ENCODE data around the gene NLGN1. TPM values are rescaled to one million over a fixed set of nuclear protein-coding genes. Genes with fewer than 3 reads are reported as not detected.

Gene NLGN1
- total RNA-seq, 1 experiment from 2014 or later: 8.6 TPM

DNA sequence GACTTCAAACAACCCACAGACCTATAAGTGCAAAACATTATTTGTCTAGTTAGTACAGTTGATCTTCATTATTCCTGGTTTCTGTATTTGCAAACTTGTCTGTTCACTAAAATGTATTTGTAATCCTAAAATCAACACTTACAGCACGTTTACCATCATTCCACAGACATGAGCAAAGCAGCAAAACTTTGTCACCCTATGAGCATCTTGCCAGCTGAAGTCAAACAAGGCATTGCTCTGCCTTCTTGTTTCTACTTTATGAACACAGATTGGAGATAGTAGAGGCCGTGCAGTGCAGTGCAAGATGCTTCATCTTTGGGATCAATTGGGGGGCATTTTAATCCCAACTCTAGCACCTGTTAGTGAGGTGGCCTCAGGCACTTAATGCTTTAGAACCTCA, 202.1 kb downstream of the NLGN1 start:
- no peak for DNase-seq (ENCODE audit: low read depth)
- in situ Hi-C loops (cut with HindIII; ENCODE audit: low pct_unique_long_range_greater_than_20kb, low sequenced_read_pairs): no loop called here

DNA sequence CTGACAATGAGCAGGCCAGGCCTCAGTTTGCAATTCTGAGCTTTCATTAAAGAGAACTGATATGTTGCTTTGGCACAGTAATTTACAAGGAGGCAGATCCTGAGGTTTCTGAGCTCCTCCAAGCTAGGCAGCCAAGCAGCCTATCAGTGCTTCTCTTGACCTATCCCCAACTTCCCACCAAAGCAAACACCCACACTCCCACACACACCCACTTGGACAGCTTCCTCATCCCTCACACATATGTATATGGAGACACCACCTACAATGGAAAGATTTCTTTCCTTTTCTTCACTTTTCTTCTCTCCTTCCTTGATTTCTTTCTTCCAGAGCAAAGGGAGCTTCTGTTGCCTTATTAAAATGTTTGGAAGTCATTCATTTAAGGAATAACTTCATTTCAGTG, 217.0 kb downstream of the NLGN1 start:
- in situ Hi-C loops (cut with HindIII; ENCODE audit: low pct_unique_long_range_greater_than_20kb, low sequenced_read_pairs): no loop called here
- DNase-seq (ENCODE audit: low read depth): no peak

DNA sequence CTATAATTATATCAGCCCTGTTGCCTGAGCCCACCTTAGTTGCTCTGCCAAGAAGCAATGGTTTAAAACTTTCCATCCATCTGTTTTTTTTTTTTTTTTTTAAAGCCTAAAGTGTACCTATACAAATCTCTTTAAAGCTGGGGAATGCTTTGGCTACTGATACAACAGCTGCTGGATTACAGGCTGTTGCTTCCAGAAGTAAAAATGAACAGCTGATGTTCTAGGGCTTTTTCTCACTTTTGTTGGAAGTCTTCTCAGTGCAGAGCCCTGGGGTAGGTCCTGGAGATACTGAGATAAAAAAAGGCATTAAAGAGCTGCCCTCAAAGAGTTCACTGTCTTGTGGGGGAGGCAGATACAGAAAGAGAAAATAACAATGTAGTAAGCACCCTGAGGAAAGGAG, 218.1 kb downstream of the NLGN1 start:
- in situ Hi-C loops (cut with HindIII; ENCODE audit: low pct_unique_long_range_greater_than_20kb, low sequenced_read_pairs): no loop called here
- DNase-seq (ENCODE audit: low read depth): no peak

DNA sequence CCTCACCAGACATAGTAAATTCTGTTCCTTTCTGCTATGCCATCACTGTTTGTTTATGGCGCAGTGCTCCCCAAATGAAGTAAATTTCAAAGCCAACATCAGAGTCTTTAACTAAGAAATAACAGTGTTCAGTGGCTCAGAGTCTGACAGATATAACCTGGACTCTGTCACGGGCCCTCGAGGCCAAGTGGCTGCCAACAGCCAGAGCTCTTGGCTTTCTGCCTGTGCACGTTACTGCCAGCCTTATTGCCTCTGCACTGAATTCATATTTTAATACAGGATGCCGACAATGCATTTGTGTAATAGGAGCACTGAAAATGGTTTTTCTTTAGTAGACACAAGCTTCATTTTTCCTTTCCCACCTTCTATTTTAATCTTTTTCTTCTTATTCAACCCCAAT, 219.9 kb downstream of the NLGN1 start:
- DNase-seq (ENCODE audit: low read depth): no peak
- in situ Hi-C loops (cut with HindIII; ENCODE audit: low pct_unique_long_range_greater_than_20kb, low sequenced_read_pairs): no loop called here

DNA sequence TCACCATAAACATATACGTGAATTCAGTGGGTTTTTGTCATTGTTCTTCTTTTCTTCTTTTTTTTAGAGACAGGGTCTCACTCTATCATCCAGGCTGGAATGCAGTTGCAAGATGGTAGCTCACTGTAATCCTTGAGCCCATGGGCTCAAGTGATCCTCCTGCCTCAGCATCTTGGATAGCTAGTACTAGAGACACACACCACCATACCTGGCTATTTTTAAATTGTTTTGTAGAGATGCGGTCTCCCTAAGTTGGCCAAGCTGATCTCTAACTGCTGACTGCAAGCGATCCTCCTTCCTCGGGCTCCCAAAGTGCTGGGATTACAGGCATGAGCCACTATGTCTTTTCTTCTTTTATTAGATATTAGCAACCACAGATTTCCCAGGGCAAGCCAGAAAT, 220.6 kb downstream of the NLGN1 start:
- no peak for DNase-seq (ENCODE audit: low read depth)
- in situ Hi-C loops (cut with HindIII; ENCODE audit: low pct_unique_long_range_greater_than_20kb, low sequenced_read_pairs): no loop called here

DNA sequence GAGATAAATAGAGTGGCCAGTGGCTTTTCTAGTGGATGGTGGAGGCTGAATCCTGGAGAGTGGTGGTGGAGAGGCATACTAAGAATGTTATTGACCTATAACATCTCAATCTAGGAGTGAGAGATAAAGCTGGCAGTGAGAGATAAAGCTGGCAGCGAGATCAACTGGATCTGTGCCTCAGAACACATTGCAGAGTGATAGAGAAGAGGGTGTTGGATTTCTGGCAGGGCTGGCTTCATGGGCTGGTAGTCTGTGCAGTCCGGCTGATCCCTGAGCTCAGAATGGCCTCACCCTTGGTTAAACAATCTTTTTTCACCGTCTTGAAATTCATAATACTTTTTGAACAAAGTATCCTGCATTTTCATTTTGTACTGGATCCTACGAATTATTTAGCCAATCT, 221.2 kb downstream of the NLGN1 start:
- DNase-seq (ENCODE audit: low read depth): no peak
- in situ Hi-C loops (cut with HindIII; ENCODE audit: low pct_unique_long_range_greater_than_20kb, low sequenced_read_pairs): no loop called here

DNA sequence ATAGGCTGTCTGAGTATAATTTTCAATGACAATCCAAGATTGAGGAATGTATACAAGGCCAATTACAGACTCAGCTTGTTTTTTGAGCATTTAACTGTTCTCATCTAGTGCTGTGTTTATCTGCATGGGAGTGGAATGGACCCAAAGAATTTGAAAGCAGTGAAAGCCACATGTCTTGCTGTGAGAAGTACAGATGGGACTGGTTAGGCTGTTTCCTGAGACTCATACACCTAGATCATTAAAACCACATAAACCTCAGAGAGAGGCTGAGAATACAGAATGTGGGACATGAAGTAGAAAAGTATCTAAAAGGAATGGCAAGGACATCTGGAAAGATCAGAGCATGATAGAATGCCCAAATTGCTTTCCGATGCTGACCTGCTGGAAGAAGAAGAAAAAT, 224.6 kb downstream of the NLGN1 start:
- in situ Hi-C loops (cut with HindIII; ENCODE audit: low pct_unique_long_range_greater_than_20kb, low sequenced_read_pairs): no loop called here
- DNase-seq (ENCODE audit: low read depth): no peak

DNA sequence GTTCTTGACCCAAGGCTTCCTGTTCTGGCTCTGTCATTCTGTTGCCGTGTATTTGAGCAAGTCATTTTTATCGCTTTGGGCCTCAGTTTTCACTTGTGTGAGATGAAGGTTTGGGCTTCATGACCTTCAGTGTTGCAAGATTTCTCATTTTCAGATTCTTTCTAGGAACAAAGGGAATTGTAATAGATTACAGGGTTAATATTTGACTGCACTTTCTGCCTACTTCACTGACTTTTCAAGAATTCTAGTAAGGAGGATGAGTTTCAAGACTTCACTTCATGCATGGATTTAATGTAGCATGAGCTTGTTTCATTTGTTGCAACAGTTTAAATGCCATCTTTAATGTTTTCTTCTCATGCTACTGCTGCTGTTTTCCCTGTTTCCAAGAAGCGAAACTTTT, 226.5 kb downstream of the NLGN1 start:
- in situ Hi-C loops (cut with HindIII; ENCODE audit: low pct_unique_long_range_greater_than_20kb, low sequenced_read_pairs): no loop called here
- DNase-seq (ENCODE audit: low read depth): no peak

DNA sequence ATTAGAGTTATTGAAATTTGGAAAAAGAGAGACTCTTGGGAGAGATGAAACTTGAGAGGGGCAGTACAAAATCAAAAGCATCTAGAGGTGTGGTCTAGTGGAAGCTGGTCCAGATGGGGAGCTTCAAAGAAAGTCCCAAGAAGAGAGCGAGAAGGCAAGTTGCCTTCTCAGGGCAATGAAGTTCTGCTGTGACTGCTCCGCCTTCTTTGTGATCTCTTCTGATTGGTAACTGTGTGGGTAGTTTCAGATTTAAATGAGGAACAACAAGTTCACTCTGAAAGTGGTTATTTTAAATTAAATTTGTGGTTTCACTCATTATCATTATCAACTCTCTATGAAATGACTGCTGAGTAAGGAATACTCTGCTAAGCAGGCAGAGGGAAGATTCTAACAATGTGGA, 233.3 kb downstream of the NLGN1 start:
- no peak for DNase-seq (ENCODE audit: low read depth)
- in situ Hi-C loops (cut with HindIII; ENCODE audit: low pct_unique_long_range_greater_than_20kb, low sequenced_read_pairs): no loop called here

DNA sequence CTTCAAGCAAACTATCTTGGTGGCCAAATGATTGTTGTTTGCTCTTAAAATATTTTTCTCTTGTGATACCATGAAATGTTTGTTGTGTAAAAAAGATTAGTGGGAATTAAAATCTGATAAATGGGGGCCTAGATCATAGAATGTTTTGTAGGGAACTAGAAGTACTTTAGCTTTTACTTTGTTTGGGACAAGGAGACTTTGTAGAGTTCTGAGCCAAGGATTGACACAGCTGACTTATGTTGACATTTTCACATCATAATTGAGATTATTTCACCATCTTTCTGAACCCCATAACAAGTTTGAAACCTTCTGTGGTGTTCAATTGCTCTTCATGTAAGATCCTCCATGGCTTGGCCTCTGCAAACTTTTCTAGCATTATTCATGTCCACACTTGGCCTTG, 235.4 kb downstream of the NLGN1 start:
- no peak for DNase-seq (ENCODE audit: low read depth)
- in situ Hi-C loops (cut with HindIII; ENCODE audit: low pct_unique_long_range_greater_than_20kb, low sequenced_read_pairs): no loop called here

DNA sequence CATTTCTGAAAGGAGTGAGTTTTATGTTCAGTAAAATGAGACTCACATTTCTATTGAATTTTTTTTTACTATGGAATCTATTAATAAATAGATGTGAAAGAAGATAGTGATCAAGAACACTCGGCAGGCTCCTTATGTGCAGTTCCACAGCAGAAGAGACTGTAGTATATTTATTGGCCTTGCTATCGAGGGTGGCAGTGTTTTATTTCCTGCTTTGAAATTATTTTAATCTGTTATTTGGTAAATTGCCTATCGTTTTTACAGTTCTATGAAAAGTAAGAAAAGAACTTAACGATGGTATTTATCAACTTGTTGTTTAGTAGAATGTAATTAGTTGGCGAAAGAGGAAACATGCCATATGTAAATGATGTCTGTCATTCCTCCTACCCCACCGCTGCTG, 238.3 kb downstream of the NLGN1 start:
- DNase-seq (ENCODE audit: low read depth): no peak
- in situ Hi-C loops (cut with HindIII; ENCODE audit: low pct_unique_long_range_greater_than_20kb, low sequenced_read_pairs): no loop called here

DNA sequence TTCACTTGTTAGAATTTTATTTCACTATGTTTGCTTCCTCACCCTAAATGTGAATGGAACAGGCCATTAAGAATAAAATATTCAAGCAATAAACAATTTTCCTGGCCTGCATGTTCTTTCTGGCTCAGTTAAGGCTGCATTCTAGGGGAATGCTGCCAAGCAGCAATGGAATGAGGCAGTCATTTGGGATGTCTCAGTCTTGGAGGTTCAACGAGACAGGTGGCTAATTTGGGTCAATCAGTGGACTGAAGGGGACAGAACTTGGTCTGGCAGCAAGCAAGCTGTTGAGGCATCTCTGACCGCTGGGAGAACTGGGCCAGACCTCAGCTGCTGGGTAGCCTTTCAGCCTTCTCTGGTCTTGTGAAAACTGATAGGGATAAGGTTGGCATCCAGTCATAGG, 241.6 kb downstream of the NLGN1 start:
- in situ Hi-C loops (cut with HindIII; ENCODE audit: low pct_unique_long_range_greater_than_20kb, low sequenced_read_pairs): no loop called here
- DNase-seq (ENCODE audit: low read depth): no peak

DNA sequence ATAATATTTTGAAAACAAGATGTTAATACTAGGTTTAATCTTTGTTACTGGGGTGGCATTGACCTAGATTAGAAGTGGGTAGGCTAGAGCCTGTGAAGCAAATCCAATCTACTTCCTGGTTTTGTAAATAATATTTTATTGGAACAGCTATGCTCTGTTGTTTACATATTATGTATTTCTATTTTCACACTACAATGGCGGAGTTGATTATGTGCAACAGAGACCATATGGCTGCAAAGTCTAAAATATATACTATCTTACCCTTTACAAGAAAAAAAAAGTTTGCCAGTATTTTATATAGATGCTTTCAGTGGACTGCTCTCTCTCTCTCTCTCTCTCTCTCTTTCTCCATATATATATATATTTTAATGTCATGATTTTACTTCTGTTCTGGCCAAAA, 244.2 kb downstream of the NLGN1 start:
- in situ Hi-C loops (cut with HindIII; ENCODE audit: low pct_unique_long_range_greater_than_20kb, low sequenced_read_pairs): no loop called here
- DNase-seq (ENCODE audit: low read depth): no peak

DNA sequence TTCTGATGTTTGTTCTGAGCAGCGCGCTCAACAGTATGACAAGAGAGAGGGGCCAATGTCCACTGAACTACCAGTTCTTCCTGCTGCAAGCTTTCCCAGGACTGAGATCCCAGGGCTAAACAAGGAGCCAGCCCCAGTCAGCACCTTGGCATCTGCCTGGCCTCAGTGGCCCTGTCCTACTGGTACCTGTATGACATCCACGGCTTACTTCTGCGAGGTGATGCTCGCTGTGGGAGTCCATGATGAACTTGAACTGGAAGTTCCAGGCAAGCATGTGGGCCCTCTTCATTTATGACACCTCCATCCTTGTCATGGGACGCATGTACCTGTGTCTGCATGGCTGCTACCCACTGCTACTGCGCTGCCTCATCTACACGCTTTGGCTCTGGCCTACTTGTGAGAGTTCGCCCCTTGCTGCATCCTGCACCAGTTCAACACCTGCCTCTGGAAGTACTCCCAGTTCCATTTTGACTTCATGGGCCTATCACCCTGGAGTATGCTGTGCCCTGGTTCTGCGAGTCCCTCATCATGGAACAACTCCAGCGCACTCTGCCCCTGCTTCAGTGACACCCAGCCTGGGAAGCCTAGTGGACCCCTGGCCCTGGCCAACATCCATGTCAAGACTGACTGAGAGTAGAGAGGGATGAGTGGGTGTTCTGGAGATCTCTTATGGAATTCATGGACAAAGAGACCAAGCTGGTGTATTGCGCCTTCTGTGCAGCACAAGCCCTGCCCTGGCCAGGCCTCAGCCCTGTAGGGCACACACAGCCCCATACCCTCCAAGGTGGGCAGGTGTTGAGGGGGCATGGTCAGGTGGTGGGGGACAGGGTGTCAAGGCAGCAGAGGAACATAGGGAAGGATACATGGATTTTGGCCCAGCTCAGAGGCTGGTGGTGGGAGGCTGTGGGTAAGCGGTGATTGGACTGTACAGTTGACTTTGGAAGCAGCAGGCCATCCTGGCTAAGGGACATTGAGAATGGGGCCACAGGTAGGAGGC, 246.8 kb downstream of the NLGN1 start:
- in situ Hi-C loops (cut with HindIII; ENCODE audit: low pct_unique_long_range_greater_than_20kb, low sequenced_read_pairs): no loop called here
- no peak for DNase-seq (ENCODE audit: low read depth)

DNA sequence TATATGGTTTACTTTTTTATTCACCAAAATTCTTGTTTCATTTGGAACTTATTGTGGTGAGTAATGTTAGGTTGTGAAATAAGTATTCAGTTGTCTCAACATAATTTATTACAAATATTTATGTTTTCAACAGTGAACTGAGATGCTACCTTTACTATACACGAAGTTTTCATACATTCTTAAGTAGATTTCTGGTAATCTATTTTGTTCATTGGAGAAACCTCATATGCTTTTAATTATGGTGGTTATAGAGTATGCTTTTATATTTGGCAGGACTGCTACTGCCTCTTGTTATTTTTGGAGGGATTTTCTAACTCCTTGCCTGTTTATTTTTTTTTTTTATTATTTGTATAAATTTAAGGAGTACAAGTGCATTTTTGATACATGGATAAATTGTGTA, 253.1 kb downstream of the NLGN1 start:
- no peak for DNase-seq (ENCODE audit: low read depth)
- in situ Hi-C loops (cut with HindIII; ENCODE audit: low pct_unique_long_range_greater_than_20kb, low sequenced_read_pairs): no loop called here

DNA sequence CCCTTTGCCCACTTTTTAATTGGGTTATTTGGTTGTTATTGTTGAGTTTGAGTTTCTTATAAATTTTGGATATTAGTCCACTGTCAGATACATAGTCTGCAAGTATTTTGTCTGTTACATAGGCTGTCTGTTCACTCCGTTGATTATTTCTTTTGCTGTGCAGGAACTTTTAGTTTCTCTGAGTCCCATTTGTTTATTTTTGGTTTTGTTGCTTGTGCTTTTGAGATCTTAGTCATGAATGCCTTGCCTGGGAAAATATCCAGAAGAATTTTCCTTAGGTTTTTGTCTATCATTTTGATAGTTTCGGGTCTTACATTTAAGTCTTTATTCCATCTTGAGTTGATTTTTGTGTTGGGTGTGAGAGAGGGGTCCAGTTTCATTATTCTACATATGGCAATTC, 254.5 kb downstream of the NLGN1 start:
- DNase-seq (ENCODE audit: low read depth): no peak
- in situ Hi-C loops (cut with HindIII; ENCODE audit: low pct_unique_long_range_greater_than_20kb, low sequenced_read_pairs): no loop called here

DNA sequence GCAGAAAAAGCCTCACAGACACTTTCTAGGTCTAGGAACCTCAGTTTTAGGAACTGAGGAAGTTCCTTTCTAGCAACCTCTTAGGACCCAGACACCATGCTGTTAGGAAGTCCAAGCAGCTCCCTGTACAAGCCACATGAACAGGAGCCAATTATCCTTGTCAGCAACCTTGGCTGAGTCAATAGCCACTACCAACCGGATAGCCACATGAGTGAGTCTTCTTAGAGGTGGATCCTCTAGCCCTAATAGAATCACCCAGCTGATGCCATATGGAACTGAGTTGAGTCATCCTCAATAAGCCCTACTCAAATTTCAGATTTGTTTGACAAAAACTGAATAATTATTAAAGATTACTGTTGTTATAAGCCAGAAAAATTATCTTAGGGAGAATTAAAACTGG, 256.2 kb downstream of the NLGN1 start:
- no peak for DNase-seq (ENCODE audit: low read depth)
- in situ Hi-C loops (cut with HindIII; ENCODE audit: low pct_unique_long_range_greater_than_20kb, low sequenced_read_pairs): no loop called here

DNA sequence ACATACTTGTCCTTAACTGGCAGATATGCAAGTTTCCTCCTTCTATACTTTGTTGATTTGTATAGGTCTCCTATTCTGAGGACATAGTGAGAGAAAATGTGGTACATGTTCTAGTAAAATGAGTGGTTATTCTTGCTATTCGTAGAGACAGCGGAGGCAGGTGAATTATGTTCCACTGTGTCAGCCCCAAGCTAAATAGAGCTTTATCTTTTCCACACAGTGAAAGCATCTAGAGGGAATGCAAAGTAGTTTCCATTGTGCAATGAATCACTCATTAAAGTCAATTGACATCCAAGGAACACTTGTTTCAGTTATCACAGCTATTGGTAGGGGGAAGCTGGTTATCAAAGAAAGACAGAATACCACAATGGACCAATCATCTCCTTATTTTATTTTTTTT, 262.4 kb downstream of the NLGN1 start:
- in situ Hi-C loops (cut with HindIII; ENCODE audit: low pct_unique_long_range_greater_than_20kb, low sequenced_read_pairs): no loop called here
- no peak for DNase-seq (ENCODE audit: low read depth)

DNA sequence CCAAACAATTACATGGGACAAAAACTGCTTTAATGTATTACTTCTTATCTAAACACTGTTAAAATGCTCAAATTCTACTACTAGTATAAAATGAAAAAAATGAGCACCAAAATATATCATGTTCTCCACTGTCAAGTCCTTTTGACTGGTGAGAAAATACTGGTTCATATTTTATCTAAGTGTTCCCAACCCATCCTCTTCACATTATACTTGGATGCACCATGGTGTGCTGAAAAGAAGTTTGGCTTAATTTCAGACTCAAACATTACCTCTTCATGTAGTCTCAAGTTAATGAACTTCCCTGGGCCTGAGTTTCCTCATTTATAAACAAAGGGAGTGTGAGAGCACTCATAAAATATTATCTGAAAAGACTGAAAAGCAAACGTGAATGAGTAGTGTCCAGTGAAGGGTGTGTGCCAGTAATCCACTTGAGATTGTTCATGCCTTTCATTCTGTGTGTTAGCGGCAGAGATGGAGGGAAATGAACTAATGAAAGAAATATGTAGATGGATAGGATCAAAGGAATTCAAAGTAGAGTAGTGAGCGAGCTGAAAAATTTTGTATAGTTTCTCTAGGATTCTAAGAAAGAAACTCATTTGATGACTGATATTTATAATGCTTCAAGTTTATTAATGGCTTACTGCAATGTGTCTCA, 263.2 kb downstream of the NLGN1 start:
- DNase-seq (ENCODE audit: low read depth): no peak
- in situ Hi-C loops (cut with HindIII; ENCODE audit: low pct_unique_long_range_greater_than_20kb, low sequenced_read_pairs): no loop called here

DNA sequence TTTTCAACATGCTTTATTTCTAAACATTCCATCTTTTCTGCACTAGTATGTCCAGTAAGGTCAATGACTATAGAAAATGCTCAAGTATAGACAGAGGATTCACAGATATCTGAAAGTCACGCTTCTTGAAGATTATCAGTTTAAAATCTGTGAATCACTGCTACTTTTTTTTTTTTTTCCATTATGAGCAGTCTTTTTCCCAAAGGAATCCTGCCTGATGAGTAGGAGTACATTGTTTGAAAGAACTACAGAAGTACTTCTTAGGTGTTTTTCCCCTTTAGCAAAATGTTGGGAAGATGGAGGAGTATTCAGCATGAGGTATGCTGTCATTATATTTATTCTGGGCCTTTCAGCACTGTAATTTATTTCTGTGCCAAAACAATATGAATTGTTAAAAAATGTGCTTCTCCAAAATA, 266.2 kb downstream of the NLGN1 start:
- in situ Hi-C loops (cut with HindIII; ENCODE audit: low pct_unique_long_range_greater_than_20kb, low sequenced_read_pairs): no loop called here
- no peak for DNase-seq (ENCODE audit: low read depth)
